GM21576 (cell line): ENCODE results near the gene TSPAN8.
"Not testable (repeated sequence)": the region's sequence is repeated elsewhere in the genome, so short reads cannot be mapped to it uniquely, and the experiment has no call there.

Experiments
- ATAC-seq: cut with Tn5 transposase; IDR thresholded peaks from one replicate; pipeline ENCODE4 v1.9.1; 2021; ENCODE audit warnings: mild to moderate bottlenecking, moderate library complexity; ENCODE audit not compliant: unreplicated experiment

Gene TSPAN8

DNA sequence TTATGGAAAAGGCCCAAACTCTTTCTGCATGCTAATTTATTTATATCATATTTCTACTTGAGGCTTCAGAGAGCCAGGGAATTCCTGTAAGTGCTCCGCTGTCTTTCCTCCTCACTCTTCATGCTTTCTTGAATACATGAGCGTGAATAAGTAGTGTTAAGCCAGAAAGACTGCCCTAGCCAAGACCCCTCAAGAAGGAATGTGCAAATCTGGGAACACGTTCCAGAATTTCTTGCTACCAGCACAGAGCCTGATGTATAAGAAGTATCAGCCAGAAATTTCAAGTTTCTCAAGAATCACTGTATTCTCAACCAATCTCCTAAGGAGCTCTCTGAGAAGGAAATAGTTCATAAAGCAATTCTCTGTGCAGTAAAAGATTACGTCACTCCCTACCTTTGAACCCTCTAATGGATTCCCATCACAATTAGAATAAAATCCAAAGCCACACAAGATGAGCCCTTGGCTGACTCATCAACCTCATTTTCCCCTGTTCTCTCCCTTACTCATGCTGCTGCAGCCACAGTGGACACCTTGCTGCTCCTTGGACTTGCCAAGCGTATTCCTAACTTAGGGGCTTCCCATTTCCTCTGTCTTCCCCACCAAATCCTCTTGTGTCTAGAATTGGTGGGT, 6.9 kb upstream of the TSPAN8 start:
- ATAC-seq, result no peak

DNA sequence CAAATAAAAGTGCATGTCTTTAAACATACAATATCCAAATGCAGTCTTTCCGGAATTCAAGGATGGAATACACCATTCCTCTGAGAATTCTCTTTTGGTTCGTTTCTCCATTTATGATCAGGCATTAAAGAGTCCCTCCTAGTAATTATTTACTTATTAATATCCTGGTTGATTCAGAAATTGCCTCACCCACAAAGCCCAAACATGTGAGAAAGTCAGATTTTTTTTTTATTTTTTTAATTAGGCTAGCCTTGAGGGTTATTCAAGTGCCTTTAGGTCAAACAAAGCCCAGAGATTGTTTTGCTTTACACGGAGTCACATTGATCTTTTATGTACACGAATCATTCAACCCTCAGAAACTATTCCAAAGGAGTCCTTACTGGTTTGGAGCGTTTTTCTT, 6.4 kb upstream of the TSPAN8 start:
- no peak for ATAC-seq

DNA sequence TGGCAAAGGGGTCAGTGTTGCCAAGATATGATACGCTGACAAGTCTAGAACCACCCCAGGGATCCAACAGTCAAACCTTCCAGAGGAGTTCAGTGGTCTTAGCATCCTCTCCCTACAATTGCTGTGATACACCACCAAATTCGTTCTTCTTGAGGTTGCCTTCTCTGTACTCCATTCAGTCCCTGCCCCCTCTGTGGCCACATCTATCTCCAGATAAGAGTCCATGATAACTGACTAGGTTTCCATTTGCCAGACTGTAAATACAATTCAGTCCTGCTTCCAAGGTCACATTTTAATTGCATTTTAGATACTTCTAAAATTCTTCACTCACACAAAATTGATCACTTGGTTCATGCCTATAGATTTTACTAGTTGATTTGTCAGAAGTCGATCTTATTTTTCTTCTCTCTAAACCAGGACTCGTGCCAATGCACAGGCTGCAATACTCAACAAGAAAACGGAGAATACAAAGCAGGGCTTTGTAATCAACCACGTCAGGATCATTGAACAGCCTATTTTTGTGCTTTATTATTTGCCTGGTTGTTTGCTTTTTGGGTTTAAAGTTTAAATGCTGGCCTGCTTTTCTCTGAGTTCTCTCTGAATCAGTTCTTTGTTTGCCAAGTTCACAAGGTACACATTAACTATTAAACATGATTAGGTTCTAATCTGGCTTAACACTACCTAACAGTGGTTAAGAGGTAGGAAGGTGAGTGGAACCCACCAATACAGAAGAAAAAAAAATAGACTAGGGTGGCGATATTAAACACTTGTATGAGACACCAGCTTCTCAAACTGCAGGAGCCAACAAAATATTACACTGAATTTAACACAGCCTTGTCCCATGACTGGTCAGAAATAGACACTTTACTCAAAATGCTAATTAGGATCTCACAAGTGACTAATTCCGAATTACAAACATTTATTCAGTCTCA, 5.3 kb upstream of the TSPAN8 start:
- no peak for ATAC-seq

GRCh38 chr12:71161591-71161990, 3.8 kb upstream of the TSPAN8 start:
- ATAC-seq, result no peak

- no peak for ATAC-seq
These were observed 2.8 kb upstream of the TSPAN8 start for GRCh38 chr12:71160585-71160984.

DNA sequence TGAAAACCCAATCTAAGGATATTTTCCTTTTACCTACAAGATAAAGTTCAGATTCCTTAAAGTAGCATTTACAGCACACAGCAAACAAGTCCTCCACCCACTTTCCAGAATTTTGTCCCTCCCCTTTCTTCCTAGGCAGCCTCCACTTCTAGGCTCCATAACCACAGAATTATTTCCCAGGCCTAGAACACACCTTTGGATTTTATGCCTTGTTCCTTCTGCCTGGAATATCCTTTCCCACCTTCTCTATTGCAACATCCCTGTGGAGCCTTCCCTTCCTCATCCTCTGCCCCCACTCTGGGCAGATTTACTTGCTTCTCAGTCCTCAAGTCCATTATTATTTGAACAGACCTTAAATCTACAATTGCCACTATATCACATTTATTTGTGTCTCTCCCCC, 2.1 kb upstream of the TSPAN8 start:
- no peak for ATAC-seq

DNA sequence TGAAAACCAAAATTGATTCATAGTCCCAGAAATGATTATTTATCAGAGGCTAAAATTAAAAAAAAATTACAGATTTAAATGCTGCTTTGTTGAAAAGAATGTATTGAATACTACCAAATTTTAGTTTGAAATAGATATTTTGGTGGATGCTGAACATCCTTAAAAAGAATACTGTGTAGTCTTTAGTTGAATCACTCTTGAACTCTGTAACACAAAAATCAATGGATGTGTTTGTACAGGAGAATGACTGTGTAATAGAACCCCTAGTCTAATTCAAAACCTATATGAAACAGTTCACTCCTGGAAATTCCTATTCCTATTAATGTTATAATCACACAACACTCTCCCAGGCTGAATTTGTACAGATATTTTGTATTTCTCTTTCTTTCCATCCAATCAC, 1.5 kb upstream of the TSPAN8 start:
- ATAC-seq, result no peak

DNA sequence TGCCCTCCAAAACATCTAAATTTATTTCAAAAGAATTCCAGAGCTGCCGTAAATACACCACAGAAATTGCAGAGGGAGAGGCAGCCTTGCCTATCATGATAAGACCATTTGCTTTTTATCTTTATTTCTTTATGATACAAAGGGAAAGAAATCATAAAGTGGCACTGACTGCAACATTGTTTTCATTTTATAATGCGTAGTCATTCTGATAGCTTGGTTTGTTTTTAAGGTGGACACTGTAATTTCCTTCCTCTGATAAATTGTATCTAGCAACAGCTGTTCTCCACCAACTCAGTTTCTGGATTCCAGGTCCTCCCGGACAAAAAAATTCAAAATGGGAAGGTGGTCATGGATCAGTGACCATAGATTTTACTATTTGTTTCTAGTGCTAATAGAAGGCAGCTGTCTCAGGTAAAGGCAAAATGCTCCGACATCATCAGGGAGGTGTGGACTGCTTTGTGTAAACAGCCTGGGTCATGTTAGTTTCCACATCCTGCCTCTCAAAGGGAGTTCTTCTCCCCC, 623 bp upstream of the TSPAN8 start:
- no peak for ATAC-seq

DNA sequence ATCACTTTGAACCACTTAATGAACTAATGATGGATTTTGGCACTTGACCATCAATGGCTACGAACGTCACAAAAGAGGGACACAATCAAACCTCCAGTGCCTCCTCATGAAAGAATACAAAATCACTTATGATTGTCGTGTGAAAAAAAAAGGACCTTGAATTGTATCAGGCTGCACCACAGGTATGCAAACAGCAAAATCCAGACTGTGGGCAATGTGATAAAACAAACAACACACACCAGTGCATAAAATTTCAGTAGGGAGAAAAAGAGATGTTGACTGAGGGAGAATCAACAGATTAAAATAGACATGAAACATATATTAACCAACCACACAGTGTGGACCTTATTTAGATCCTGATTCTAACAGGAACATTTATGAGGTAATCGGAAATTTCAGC, 2.6 kb downstream of the TSPAN8 start:
- ATAC-seq, result no peak

DNA sequence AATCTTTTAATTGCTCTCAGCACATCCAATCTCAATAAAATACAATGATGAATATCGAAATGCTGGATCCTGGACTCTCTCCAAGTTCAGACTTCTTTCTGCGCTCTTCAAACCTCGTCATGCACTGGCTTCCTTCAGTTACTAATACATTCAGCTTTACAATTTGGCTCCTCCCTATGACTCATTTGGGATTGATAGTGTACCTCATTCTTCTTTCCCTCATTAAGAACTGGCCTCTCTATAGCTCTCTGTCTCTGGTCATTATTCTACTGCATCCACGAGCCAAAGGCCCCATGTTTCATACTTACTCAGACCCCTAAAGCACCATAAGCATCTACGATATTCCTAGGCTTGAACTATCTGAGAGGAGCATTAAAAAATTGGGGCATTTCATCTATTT, 4.9 kb downstream of the TSPAN8 start:
- ATAC-seq, result no peak

- ATAC-seq, result not testable (repeated sequence)
These were observed 7.8 kb downstream of the TSPAN8 start for GRCh38 chr12:71150041-71150440.

GRCh38 chr12:71144682-71145081, 13.1 kb downstream of the TSPAN8 start:
- no peak for ATAC-seq

GRCh38 chr12:71142956-71143355, 14.8 kb downstream of the TSPAN8 start:
- no peak for ATAC-seq

DNA sequence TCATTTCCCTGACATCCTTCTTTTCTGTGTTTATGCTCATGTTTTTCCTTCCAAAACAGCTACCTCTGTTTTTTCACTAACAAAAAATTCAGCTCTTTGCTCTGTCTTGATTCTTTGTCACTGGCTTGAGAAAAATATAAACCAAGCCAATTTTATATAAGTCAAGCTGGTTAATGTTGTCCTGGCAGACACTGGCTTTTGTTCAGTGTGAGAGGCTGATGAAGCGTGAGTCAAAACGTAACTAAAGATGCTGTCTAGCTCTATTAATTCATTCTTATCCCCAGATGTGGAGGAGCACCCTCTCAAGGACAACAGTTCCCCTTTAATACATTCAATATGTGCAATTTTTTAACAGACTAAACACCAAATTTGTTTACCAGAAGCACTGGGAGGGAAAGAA, 15.8 kb downstream of the TSPAN8 start:
- no peak for ATAC-seq

DNA sequence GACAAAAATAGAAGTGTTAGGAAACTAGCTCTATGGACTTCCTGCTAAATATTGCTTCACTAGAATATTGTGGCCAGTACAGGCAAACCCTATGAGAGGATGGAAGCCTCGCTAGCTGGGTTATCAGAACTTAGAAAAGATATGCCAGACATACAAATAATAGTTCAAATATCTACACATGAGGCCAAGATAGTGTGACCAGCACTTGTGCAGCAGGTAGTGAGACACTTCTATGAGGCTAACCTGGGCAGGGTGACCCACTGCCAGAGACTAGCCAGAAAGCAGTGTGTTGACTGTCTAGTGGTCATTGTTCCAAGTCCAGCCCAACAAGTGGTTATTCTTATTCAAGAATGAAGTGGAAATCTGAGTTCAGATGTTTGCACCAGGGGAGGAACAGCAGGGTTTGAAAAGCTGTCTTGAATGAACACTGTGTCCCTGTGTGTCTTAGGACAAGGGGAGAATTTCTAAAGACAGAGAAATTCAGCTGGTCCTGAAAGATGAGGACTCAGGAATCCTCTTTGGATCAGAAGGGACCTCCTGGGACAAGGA, 16.3 kb downstream of the TSPAN8 start:
- ATAC-seq, result no peak

DNA sequence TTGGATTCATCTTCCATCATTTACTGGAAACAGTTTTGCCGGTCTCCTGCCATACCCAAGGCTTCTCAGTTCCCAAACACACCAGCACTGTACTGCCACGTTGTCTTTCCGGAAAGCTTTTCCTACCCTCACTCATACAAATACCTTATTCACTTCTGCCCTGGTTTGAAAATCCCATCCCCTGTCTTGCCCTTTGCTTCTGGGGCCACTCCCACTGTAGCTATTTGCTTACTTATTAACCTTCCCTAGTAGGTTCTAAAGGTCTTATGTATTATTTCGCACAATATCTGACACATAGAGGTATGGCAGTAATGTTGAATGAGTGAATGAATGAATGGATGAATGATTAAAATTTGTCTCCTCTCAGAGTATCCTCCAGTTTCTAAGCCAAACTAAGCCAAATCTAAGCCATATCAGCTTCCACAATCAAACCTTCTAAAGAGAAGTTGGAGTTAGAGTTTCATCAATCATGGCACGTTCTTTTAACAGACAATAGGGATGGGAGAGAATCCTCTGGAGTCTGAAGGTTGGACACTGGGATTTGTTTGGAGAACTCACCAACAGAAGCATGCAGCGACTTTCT, 18.6 kb downstream of the TSPAN8 start:
- ATAC-seq, result no peak

- ATAC-seq, result no peak
These were observed 19.8 kb downstream of the TSPAN8 start for GRCh38 chr12:71138011-71138410.

DNA sequence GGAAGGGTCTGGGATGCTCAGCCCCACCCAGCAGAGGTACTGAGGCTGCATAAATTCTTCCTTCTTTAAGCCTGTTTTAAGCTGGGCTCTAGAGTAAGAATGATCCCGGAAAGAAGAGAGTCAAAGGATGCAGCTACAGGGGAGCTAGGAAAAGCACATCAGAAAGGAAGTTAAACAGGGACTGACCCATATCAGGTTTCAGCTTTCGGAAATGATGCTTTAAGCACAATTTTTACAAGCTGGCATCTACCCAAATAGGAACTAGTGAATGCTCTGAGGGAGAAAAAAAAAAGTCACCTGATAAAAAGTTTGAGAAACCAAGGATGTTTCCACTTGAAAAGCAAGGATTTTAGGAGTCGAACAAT, 22.0 kb downstream of the TSPAN8 start:
- ATAC-seq, result no peak

- ATAC-seq, result no peak
These were observed 22.6 kb downstream of the TSPAN8 start for GRCh38 chr12:71135077-71135811.

GRCh38 chr12:71134405-71134804, 23.4 kb downstream of the TSPAN8 start:
- no peak for ATAC-seq

GRCh38 chr12:71130521-71131069, 27.2 kb downstream of the TSPAN8 start:
- ATAC-seq, result no peak
